ENCODE measurements around the gene MLC1.

The MLC1 gene

DNA sequence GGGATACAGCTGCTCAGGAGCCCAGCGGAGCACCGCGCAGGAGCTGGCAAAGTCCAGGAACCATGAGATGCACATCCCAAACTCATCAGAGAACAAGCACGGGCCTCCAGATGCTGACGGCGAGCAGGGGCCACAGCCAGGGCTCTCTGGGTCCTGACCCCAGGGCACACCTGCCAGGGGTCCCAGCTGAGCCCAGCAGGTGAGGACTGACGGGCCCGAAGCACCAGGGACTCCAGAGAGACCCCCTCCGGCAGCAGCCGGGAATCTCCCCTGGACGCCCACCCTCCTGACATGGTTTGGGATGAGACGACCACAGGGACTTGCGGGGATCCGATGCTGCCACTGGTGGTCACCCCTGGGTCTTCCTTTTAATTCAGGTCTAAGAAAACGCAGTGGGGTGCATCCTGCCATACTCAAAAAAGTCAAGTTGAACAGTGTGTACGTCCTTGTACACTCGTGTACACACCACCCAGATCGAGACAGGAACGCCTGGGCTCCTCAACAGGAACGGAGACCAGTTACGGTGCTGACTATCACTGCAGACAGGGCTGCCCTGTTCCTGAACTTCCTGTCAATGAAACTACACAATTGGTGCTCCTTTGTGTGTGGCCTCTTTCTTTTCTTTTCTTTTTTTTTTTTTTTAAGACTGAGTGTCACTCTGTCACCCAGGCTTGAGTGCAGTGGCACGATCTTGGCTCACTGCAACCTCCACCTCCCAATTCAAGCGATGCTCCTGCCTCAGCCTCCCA, 49.1 kb downstream of the MLC1 start:
- DNase-seq (ENCODE audit: low read depth): no peak

- DNase-seq (ENCODE audit: low read depth): no peak
Measured at GRCh38 chr22:50035131-50035881, 49.9 kb downstream of the MLC1 start.

- DNase-seq (ENCODE audit: low read depth): no peak
Measured at GRCh38 chr22:50034126-50035081, 50.8 kb downstream of the MLC1 start.

- DNase-seq (ENCODE audit: low read depth): no peak
Measured at GRCh38 chr22:50032941-50033601, 52.2 kb downstream of the MLC1 start.

GRCh38 chr22:50032109-50032871, 52.9 kb downstream of the MLC1 start:
- no peak for DNase-seq (ENCODE audit: low read depth)

GRCh38 chr22:50031189-50032091, 53.8 kb downstream of the MLC1 start:
- no peak for DNase-seq (ENCODE audit: low read depth)

DNA sequence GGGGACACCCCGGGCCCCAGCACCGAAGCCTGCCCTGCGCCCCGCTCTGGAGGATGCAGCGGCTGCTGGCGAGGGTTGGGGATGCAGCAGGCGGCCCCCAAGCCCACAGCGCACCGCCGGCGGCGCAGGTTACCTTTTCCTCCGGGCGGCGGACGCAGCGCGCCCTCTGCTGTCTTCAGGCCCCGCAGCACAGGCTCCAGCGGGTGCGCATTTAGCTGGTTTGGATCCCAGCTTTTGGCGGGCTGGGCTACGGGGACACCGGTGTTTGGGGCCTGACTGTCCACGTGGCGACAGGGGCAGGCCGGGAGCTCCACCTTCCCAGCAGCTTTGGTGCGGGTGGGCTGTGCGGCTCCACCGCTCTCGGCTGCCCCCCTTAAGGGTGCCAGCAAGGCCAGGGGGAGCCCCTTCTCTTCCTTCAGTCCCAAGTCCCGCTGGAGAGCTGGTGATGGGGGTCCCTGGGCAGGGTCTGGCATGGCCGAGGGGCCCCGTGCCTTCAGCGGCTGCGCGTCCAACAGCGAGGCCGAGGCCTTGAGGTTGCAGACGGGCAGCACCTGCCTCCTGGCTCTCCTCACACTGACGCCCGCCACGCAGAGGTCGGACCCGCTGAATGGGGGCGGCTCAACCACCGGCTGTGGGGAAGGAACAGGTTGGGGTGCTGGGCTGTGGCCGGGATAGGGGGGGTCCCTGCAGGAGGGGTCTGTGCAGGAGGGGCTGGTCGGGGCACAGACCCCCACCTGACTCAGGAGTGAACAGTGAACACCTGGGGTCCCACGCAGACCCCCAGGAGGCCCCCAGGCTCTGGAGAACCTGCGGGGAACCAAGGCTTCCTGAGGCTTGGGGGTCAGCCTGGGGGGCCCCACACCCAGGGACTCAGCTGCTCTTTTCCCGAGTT, 54.7 kb downstream of the MLC1 start:
- peak; percentile 68 for DNase-seq (ENCODE audit: low read depth)

DNA sequence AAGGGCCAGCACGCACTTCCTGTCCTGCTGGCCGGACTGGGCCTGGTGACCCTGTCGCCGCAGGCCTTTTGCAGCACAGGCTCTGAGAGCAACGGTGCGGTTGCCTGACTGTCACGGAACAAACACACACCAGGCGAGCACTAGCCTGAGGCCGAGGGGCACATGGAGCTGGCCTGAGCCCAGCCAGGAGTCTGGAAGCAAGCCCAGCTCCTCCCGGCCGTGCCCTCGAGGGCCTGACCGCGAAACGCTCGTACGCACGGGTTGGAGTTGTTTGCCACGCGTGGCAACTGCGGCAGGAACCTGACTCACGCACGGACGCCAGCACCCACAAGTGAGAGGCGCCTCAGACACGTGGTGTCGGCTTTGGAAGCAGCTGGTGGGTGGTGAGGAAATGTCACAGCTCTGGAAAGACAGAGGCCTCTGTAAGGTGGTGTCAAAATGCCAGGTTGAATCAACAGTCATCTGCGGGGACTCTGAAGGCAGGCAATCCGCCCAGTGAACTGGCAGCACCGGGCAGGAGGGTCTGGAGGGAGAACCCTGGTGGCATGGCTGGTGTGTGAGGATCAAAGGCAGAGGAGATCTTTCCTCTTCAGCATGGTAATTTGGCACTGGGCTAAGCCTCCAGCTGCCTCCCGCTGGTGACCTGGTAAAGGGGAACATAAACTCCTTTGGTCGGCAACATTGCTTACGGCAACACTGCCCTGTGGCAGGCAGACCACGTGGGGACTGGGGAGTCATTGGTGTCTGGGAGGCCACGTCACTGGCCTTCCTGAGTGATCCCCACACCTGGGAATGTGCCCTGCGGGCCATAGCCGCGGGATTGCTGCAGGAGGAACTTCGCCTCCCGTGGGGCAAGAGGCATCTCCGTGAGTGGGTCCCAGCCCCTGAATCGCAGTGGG, 57.3 kb downstream of the MLC1 start:
- DNase-seq (ENCODE audit: low read depth): peak; percentile 55

- no peak for DNase-seq (ENCODE audit: low read depth)
Measured at GRCh38 chr22:50025993-50026392, 59.2 kb downstream of the MLC1 start.

DNA sequence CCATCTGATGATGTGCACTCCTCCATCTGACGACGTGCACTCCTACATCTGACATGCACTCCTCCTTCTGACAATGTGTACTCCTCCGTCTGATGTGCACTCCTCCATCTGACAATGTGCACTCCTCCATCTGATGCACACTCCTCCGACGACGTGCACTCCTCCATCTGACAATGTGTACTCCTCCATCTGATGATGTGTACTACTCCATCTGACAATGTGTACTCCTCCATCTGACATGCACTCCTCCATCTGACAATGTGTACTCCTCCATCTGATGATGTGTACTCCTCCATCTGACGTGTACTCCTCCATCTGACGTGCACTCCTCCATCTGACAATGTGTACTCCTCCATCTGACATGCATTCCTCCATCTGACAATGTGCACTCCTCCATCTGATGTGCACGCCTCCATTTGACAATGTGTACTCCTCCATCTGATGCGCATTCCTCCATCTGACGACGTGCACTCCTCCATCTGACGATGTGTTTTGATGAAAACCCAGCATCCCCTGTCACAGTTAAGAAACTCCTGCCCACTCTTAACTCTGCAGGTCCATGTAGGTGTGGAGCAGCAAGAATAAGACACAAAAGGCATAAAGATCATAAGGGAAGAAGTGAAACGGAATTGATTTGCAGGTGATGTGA, 62.9 kb downstream of the MLC1 start:
- DNase-seq (ENCODE audit: low read depth): no peak

- no peak for DNase-seq (ENCODE audit: low read depth)
Measured at GRCh38 chr22:50020606-50021005, 64.6 kb downstream of the MLC1 start.

GRCh38 chr22:50019316-50019715, 65.9 kb downstream of the MLC1 start:
- no peak for DNase-seq (ENCODE audit: low read depth)

GRCh38 chr22:50018608-50019285, 66.5 kb downstream of the MLC1 start:
- no peak for DNase-seq (ENCODE audit: low read depth)

GRCh38 chr22:50017701-50018224, 67.5 kb downstream of the MLC1 start:
- DNase-seq (ENCODE audit: low read depth): no peak

- DNase-seq (ENCODE audit: low read depth): peak; percentile 70
Measured at GRCh38 chr22:50016988-50017700, 68.1 kb downstream of the MLC1 start.
